Activated B cell treated with CpG ODN at 0.5 μM for 24 hours (primary cell): ENCODE data around the gene PCSK4. TPM values are rescaled to one million over a fixed set of nuclear protein-coding genes. Genes with fewer than 3 reads are reported as not detected.

Source experiments
- ATAC-seq: fragments of 200-7000 bp; cut with Tn5 transposase; one replicate; pipeline ENCODE4 v1.10.0; 2021; ENCODE audit warnings: low read depth, mild to moderate bottlenecking, moderate library complexity
- CTCF ChIA-PET: fragments of 350-600 bp; sonication (Branson Sonifier 250); formaldehyde crosslinking; loops from one replicate; lab custom pipeline; 2021; ENCODE audit warnings: antibody characterized with exemption; lab: Charles Lee
- POLR2A ChIA-PET: fragments of 350-600 bp; sonication (Branson Sonifier 250); formaldehyde crosslinking; loops from one replicate; lab custom pipeline; 2021; ENCODE audit warnings: antibody characterized with exemption; lab: Charles Lee
- DNase-seq: peaks from one replicate; pipeline ENCODE4 v3.0.0; 2022
- H3K27ac Mint-ChIP-seq: one replicate; pipeline ENCODE4 v1.8.0; 2020; ENCODE audit warnings: mixed read lengths
- H3K27me3 Mint-ChIP-seq: one replicate; pipeline ENCODE4 v1.8.0; 2021; ENCODE audit warnings: mixed read lengths
- H3K36me3 Mint-ChIP-seq: one replicate; pipeline ENCODE4 v1.8.0; 2021; ENCODE audit warnings: low read depth, mixed read lengths
- H3K4me1 Mint-ChIP-seq: one replicate; pipeline ENCODE4 v1.8.0; 2021; ENCODE audit warnings: mixed read lengths
- H3K4me3 Mint-ChIP-seq: one replicate; pipeline ENCODE4 v1.8.0; 2020; ENCODE audit warnings: mild to moderate bottlenecking, mixed read lengths
- H3K9me3 Mint-ChIP-seq: one replicate; pipeline ENCODE4 v1.8.0; 2020; ENCODE audit warnings: mixed read lengths
- intact Hi-C: fragments of 100-400 bp; cut with micrococcal nuclease; formaldehyde crosslinking; loops from one replicate; pipeline ENCODE4 v1.15.1; 2024
- total RNA-seq: library from RNA; stranded (reverse); gene quantifications from 2 replicates; pipeline ENCODE4 v1.2.3, GENCODE V29; 2022
- TF ChIP-seq, protein P1 (sequence below): fragments of 200-600 bp; IDR thresholded peaks from one replicate; pipeline ENCODE4 v1.8.0; 2022; ENCODE audit warnings: antibody characterized with exemption, mild to moderate bottlenecking

Gene PCSK4
- total RNA-seq, 1 donor from 2014 or later, result 1.3 TPM

DNA sequence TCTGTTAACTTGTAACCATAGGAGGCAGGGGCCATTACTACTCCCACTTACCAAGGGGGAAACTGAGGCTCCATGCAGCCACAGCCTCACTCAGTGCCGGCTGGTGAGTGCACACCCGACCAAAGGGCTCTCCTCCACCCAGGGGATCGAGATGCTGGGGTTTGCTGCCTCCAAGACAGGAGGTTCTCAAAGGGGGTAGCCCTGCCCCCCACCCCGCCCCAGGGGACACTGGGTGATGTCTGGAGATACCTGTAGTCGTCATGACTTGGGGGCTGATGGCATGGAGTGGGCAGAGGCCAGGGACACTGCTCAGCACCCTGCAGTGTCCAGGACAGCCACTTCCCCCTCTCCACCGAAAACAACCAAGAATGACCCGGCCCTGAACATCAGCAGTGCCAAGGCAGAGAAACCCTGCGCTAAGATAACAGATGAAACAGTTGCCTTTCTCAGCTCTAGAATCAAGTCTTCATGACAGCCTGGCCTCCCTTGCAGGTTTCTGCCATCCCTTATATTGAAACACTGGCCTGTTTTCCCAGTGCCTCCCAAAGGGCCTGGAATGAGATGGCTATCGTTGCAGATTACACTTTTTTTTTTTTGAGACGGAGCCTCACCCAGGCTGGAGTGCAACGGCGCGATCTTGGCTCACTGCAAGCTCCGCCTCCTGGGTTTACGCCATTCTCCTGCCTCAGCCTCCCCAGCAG lies 4.1 kb upstream of the PCSK4 start:
- CTCF ChIA-PET, result no interaction called here
- POLR2A ChIA-PET, result interaction anchor here (0.7 kb wide), 1 partner anchor 640 kb away, joined by 3 read pairs; no protein-coding TSS in a partner anchor
- Mint-ChIP-seq H3K27me3 (peaks cover 7% of the 10 kb centered on the region), H3K4me1 (peaks cover 12% of the 10 kb centered on the region), H3K9me3 (no peaks in the 10 kb centered on the region), H3K36me3 (no peaks in the 10 kb centered on the region), H3K4me3 (no peak overlapping the region), H3K27ac (no peak overlapping the region)
- TF ChIP-seq, protein P1, sequence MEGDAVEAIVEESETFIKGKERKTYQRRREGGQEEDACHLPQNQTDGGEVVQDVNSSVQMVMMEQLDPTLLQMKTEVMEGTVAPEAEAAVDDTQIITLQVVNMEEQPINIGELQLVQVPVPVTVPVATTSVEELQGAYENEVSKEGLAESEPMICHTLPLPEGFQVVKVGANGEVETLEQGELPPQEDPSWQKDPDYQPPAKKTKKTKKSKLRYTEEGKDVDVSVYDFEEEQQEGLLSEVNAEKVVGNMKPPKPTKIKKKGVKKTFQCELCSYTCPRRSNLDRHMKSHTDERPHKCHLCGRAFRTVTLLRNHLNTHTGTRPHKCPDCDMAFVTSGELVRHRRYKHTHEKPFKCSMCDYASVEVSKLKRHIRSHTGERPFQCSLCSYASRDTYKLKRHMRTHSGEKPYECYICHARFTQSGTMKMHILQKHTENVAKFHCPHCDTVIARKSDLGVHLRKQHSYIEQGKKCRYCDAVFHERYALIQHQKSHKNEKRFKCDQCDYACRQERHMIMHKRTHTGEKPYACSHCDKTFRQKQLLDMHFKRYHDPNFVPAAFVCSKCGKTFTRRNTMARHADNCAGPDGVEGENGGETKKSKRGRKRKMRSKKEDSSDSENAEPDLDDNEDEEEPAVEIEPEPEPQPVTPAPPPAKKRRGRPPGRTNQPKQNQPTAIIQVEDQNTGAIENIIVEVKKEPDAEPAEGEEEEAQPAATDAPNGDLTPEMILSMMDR, result no peak
- no peak for ATAC-seq
- intact Hi-C loops, result no loop called here
- no peak for DNase-seq

DNA sequence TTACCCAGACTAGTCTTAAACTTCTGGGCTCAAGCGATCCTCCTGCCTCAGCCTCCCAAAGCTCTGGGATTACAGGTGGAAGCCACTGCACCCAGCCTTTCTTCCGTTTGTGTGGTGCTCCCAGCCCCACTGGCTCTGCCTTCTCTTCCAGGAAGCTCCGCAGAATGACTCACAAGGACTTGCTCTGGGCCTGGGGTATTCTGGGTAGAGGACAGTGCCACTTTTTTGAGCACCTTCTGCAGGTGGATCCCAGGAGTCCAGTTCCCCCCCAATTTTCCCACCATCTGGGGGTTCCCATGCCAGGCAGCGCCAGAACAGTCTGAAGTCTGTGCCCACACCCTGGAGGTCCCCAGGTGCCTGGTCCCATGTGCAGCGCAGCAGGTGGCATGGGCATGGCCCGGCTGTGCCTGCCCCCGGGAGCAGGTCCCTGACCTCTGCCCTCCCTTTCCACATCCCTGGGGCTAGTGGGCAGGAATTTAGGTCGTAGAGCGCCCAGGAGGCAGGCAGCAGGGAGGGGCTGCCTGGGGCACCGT lies 2.4 kb upstream of the PCSK4 start:
- POLR2A ChIA-PET, result no interaction called here
- ATAC-seq (no peak), DNase-seq (no peak)
- Mint-ChIP-seq H3K4me1 (peaks cover 12% of the 10 kb centered on the region), H3K9me3 (no peaks in the 10 kb centered on the region), H3K4me3 (no peak overlapping the region), H3K27me3 (peaks cover 5% of the 10 kb centered on the region), H3K36me3 (no peaks in the 10 kb centered on the region), H3K27ac (no peak overlapping the region)
- TF ChIP-seq, protein P1, result no peak
- CTCF ChIA-PET, result no interaction called here
- intact Hi-C loops, result no loop called here

DNA sequence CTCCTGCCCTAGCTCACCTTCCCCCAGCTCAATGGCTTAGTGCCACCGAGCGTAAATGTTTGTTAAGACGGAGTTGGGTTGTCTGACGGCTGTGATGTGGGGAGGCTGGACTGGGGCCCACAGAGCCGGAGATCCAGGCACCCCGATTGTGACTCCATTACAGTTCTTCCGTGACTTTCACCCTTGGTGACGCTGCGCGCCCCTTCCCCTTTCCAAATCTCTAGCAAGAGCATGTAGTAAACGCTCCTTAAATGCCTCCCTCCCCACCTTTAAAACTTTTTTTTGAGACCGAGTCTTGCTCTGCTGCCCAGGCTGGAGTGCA lies 1.7 kb upstream of the PCSK4 start:
- H3K4me1 Mint-ChIP-seq, result peaks cover 12% of the 10 kb centered on the region
- peak overlapping the region; percentile 66 for H3K4me3 Mint-ChIP-seq
- H3K27me3 Mint-ChIP-seq, result peaks cover 5% of the 10 kb centered on the region
- ChIA-PET CTCF (no interaction called here), POLR2A (interaction anchor here (1.9 kb wide), 1 partner anchor 18 kb away, joined by 5 read pairs; no protein-coding TSS in a partner anchor)
- intact Hi-C loops, result no loop called here
- H3K9me3 Mint-ChIP-seq, result no peaks in the 10 kb centered on the region
- no peak for DNase-seq
- no peak overlapping the region for H3K27ac Mint-ChIP-seq
- TF ChIP-seq, protein P1, result no peak
- no peak for ATAC-seq
- H3K36me3 Mint-ChIP-seq, result no peaks in the 10 kb centered on the region

DNA sequence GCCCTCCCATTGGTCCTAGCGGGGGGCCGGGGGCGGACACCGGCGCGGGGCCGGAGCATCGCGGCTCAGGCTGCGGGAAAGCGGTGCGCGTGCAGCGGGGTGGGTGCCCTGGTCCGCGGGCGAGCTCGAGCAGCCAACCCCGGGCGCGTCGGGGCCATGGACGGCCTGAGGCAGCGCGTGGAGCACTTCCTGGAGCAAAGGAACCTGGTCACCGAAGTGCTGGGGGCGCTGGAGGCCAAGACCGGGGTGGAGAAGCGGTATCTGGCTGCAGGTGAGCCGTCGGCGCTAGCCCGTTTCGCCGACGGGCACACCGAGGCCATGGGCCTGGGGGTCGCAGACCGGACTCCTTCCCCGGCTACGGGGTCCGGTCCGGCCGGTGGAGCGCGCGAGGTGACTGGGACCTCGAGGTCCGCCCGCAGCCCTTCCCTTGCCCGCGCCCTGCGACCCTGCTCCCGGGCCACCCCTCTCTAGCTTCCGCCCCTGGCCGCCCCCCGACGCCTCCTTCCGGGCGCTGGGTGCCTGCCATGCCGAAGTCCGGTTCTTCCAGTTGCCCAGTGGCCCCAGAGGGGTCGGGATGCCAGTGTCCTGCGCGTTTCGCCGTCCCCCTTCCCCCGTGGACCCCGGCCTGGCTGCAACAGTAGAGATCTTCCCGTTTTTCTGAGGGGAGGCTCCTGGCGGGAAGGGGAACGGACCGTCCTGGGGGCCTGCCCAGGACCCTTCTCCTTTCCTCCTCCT lies 1.1 kb upstream of the PCSK4 start, which contains the start of gene REEP6:
Gene REEP6, plus strand, starts transcription at position 68 of the 735 bp plus-strand sequence. Its CDS starts 89 bp downstream, at position 157.
- ChIA-PET CTCF (no interaction called here), POLR2A (interaction anchor here (0.6 to 1.9 kb wide), 12 partner anchors 13 to 439 kb away, joined by 3 to 10 read pairs (median 5); partner anchors contain the start of genes CIRBP and FAM174C)
- Mint-ChIP-seq H3K36me3 (no peaks in the 10 kb centered on the region), H3K9me3 (no peaks in the 10 kb centered on the region), H3K4me3 (peak within 1 kb of the TSS; percentile 89), H3K27ac (peak within 1 kb of the TSS; percentile 88), H3K27me3 (peaks cover 5% of the 10 kb centered on the region), H3K4me1 (peaks cover 12% of the 10 kb centered on the region)
- intact Hi-C loops, result no loop called here
- no peak for DNase-seq
- TF ChIP-seq, protein P1, result no peak
- ATAC-seq, result no peak
